IMR-90 (cell line): Measurements from ENCODE around the gene RUNX1. TPM values are rescaled to one million over a fixed set of nuclear protein-coding genes. Genes with fewer than 3 reads are reported as not detected.

Experiments used
- ATAC-seq: fragments of 200-7000 bp; cut with Tn5 transposase; 2 replicates; pipeline ENCODE4 v1.9.1; 2020; ENCODE audit warnings: low read depth, mild to moderate bottlenecking, moderate library complexity
- BruUV-seq: library from RNA; stranded (reverse); fragments of 400-500 nt; replicated peaks from 2 replicates; lab custom pipeline; 2021; lab: Mats Ljungman, UMichigan
- CTCF ChIA-PET: fragments of 300-600 bp; formaldehyde crosslinking; extraction: SDS; loops from one replicate; lab custom pipeline; 2021; ENCODE audit warnings: antibody characterized with exemption; lab: Yijun Ruan, JAX
- POLR2A ChIA-PET: fragments of 300-600 bp; sonication (Branson Sonifier 250); formaldehyde crosslinking; loops from one replicate; lab custom pipeline; 2022; ENCODE audit warnings: antibody characterized with exemption; ENCODE audit not compliant: unreplicated experiment; lab: Charles Lee
- DNase-seq: peaks from one replicate; pipeline ENCODE4 v3.0.0; 2013
- H2AFZ ChIP-seq: replicated peaks from 2 replicates; pipeline ENCODE3; 2013; ENCODE audit warnings: low read length, mild to moderate bottlenecking; ENCODE audit not compliant: poor library complexity
- H2AK5ac ChIP-seq: 2 replicates; pipeline ENCODE4 v1.6.1; 2013; ENCODE audit warnings: low read depth, low read length, inconsistent platforms
- H2AK9ac ChIP-seq: replicated peaks from 2 replicates; pipeline ENCODE3; 2013; ENCODE audit warnings: mild to moderate bottlenecking, low read depth, low read length, moderate library complexity; ENCODE audit not compliant: poor library complexity
- H2BK120ac ChIP-seq: 2 replicates; pipeline ENCODE4 v1.6.1; 2013; ENCODE audit warnings: low read depth, low read length, inconsistent platforms
- H2BK15ac ChIP-seq: 3 replicates; pipeline ENCODE4 v1.6.1; 2013; ENCODE audit warnings: low read depth, low read length, inconsistent platforms
- H2BK20ac ChIP-seq: 2 replicates; pipeline ENCODE4 v1.6.1; 2013; ENCODE audit warnings: low read depth, mild to moderate bottlenecking, inconsistent platforms, low read length, moderate library complexity
- H2BK5ac ChIP-seq: 2 replicates; pipeline ENCODE4 v1.6.1; 2013; ENCODE audit warnings: mild to moderate bottlenecking, low read depth, low read length, inconsistent platforms; ENCODE audit not compliant: poor library complexity, severe bottlenecking
- H3K14ac ChIP-seq: replicated peaks from 2 replicates; pipeline ENCODE4 v1.6.1; 2013; ENCODE audit warnings: low read depth, low read length, inconsistent platforms
- H3K18ac ChIP-seq: 2 replicates; pipeline ENCODE4 v1.6.1; 2013; ENCODE audit warnings: low read depth, low read length, control low read depth
- H3K23ac ChIP-seq: 2 replicates; pipeline ENCODE4 v1.6.1; 2013; ENCODE audit warnings: low read depth, low read length, inconsistent platforms
- H3K27ac ChIP-seq: 2 replicates; pipeline ENCODE4 v1.5.1; 2013; ENCODE audit warnings: mild to moderate bottlenecking, control low read depth, low read length; ENCODE audit not compliant: insufficient read depth
- H3K27me3 ChIP-seq: 2 replicates; pipeline ENCODE4 v1.6.1; 2013; ENCODE audit warnings: low read length; ENCODE audit not compliant: control insufficient read depth, insufficient read depth
- H3K36me3 ChIP-seq: 2 replicates; pipeline ENCODE4 v1.6.1; 2013; ENCODE audit warnings: low read length, mixed read lengths; ENCODE audit not compliant: control insufficient read depth, insufficient read depth
- H3K4ac ChIP-seq: 2 replicates; pipeline ENCODE4 v1.6.1; 2013; ENCODE audit warnings: low read depth, low read length, inconsistent platforms
- H3K4me1 ChIP-seq: 2 replicates; pipeline ENCODE4 v1.6.1; 2013; ENCODE audit warnings: low read length, mixed read lengths; ENCODE audit not compliant: control insufficient read depth, insufficient read depth
- H3K4me2 ChIP-seq: 2 replicates; pipeline ENCODE4 v1.6.1; 2013; ENCODE audit warnings: low read depth, mild to moderate bottlenecking, control low read depth, low read length, moderate library complexity
- H3K4me3 ChIP-seq: 2 replicates; pipeline ENCODE4 v1.5.1; 2013; ENCODE audit warnings: low read depth, mild to moderate bottlenecking, control low read depth, low read length, moderate library complexity; ENCODE audit not compliant: insufficient read depth
- H3K56ac ChIP-seq: 2 replicates; pipeline ENCODE4 v1.6.1; 2013; ENCODE audit warnings: low read length, inconsistent platforms; ENCODE audit not compliant: insufficient read depth; ENCODE audit errors: extremely low read depth
- H3K79me1 ChIP-seq, 2 experiments: 2 replicates each; pipeline ENCODE4 v1.6.1; 2013; ENCODE audit warnings: low read length in 2 of 2, inconsistent platforms in 1 of 2, low read depth in 1 of 2
- H3K9ac ChIP-seq: 2 replicates; pipeline ENCODE4 v1.6.1; 2013; ENCODE audit warnings: low read depth, low read length, control low read depth
- H3K9me1 ChIP-seq: 2 replicates; pipeline ENCODE4 v1.6.1; 2013; ENCODE audit warnings: low read length, inconsistent platforms; ENCODE audit not compliant: insufficient read depth
- H3K9me3 ChIP-seq: 2 replicates; pipeline ENCODE4 v1.6.1; 2013; ENCODE audit warnings: low read length; ENCODE audit not compliant: control insufficient read depth, insufficient read depth
- H4K20me1 ChIP-seq: 2 replicates; pipeline ENCODE4 v1.6.1; 2013; ENCODE audit warnings: low read length, inconsistent platforms; ENCODE audit not compliant: insufficient read depth
- H4K5ac ChIP-seq: 2 replicates; pipeline ENCODE4 v1.6.1; 2013; ENCODE audit warnings: mild to moderate bottlenecking, low read depth, low read length, control low read depth
- H4K8ac ChIP-seq, 2 experiments: 2 replicates each; pipeline ENCODE4 v1.6.1; 2013; ENCODE audit warnings: low read depth in 2 of 2, low read length in 2 of 2, control low read depth in 1 of 2, inconsistent platforms in 1 of 2
- H4K91ac ChIP-seq: 2 replicates; pipeline ENCODE4 v1.6.1; 2013; ENCODE audit warnings: low read depth, low read length, inconsistent platforms; ENCODE audit not compliant: insufficient read depth
- CEBPB ChIP-seq: IDR thresholded peaks from 2 replicates; pipeline ENCODE4 v1.6.1; 2012; ENCODE audit warnings: low read depth, low read length, improper control_type of control experiment
- CHD1 ChIP-seq: IDR thresholded peaks from 2 replicates; pipeline ENCODE4 v1.6.1; 2012; ENCODE audit warnings: low read depth, low read length, improper control_type of control experiment
- FOS ChIP-seq: fragments of 150-350 bp; IDR thresholded peaks from 2 replicates; pipeline ENCODE4 v1.6.1; 2016; ENCODE audit warnings: low read depth, low read length
- MAFK ChIP-seq: IDR thresholded peaks from 2 replicates; pipeline ENCODE4 v1.6.1; 2012; ENCODE audit warnings: low read depth, low read length, improper control_type of control experiment
- MAZ ChIP-seq: IDR thresholded peaks from 2 replicates; pipeline ENCODE4 v1.6.1; 2012; ENCODE audit warnings: low read depth, mild to moderate bottlenecking, low read length, improper control_type of control experiment, moderate library complexity, borderline replicate concordance
- MXI1 ChIP-seq: IDR thresholded peaks from 2 replicates; pipeline ENCODE4 v1.6.1; 2012; ENCODE audit warnings: low read depth, mild to moderate bottlenecking, low read length, moderate library complexity, borderline replicate concordance
- NFE2L2 ChIP-seq: fragments of 150-350 bp; IDR thresholded peaks from 2 replicates; pipeline ENCODE4 v1.6.1; 2016; ENCODE audit warnings: low read depth, mild to moderate bottlenecking, low read length
- POLR2A ChIP-seq: IDR thresholded peaks from 2 replicates; pipeline ENCODE4 v1.6.1; 2012; ENCODE audit warnings: mild to moderate bottlenecking, low read depth, low read length
- RAD21 ChIP-seq: IDR thresholded peaks from 2 replicates; pipeline ENCODE4 v1.6.1; 2012; ENCODE audit warnings: low read length, improper control_type of control experiment
- RCOR1 ChIP-seq: IDR thresholded peaks from 2 replicates; pipeline ENCODE4 v1.6.1; 2012; ENCODE audit warnings: mild to moderate bottlenecking, low read length, improper control_type of control experiment; ENCODE audit not compliant: insufficient replicate concordance
- RFX5 ChIP-seq: IDR thresholded peaks from 2 replicates; pipeline ENCODE4 v1.8.0; 2012; ENCODE audit warnings: low read depth, mild to moderate bottlenecking, low read length, moderate library complexity
- WGBS, 2 experiments: methylation state at CpG; one replicate each; pipeline versions ENCODE4 v1.1.5 to v1.1.7; 2013; ENCODE audit warnings: missing lambda C conversion rate in 2 of 2; ENCODE audit not compliant: insufficient read length in 1 of 2; ENCODE audit errors: extremely low coverage in 2 of 2; 5-methylcytosine and 5-hydroxymethylcytosine counted together
- dilution Hi-C: fragments of 300-500 bp; cut with HindIII; formaldehyde crosslinking; loops from one replicate; pipeline ENCODE4 v1.14.3; 2018; ENCODE audit warnings: low sequenced_read_pairs; ENCODE audit not compliant: unreplicated experiment
- in situ Hi-C: fragments of 300-500 bp; cut with MboI; formaldehyde crosslinking; loops from 3 replicates; pipeline ENCODE4 v1.14.3; 2019; ENCODE audit warnings: low sequenced_read_pairs, inconsistent platforms, mixed read lengths
- intact Hi-C: fragments of 100-400 bp; cut with micrococcal nuclease; formaldehyde crosslinking; loops from 2 replicates; pipeline ENCODE4 v1.10.0; 2022
- polyA plus RNA-seq, 3 experiments: library from polyadenylated mRNA; depleted of rRNA; stranded (reverse); fragments of >200 nt; gene quantifications; 2 replicates each; pipeline ENCODE4 v1.2.3, GENCODE V29; 2012; ENCODE audit warnings: low replicate concordance in 1 of 3
- total RNA-seq: library from RNA; depleted of rRNA; stranded (reverse); fragments of >200 nt; gene quantifications from 2 replicates; pipeline ENCODE4 v1.2.3, GENCODE V29; 2012
- TF ChIP-seq, protein P1 (sequence below): fragments of 150-350 bp; IDR thresholded peaks from 2 replicates; pipeline ENCODE4 v1.6.1; 2016; ENCODE audit warnings: low read depth, mild to moderate bottlenecking, low read length, moderate library complexity, borderline replicate concordance

The RUNX1 gene
- total and polyA plus RNA-seq, 2 of the 4 experiments (the other 2 are of a cell fraction), result 34.5 to 56.5 TPM

DNA sequence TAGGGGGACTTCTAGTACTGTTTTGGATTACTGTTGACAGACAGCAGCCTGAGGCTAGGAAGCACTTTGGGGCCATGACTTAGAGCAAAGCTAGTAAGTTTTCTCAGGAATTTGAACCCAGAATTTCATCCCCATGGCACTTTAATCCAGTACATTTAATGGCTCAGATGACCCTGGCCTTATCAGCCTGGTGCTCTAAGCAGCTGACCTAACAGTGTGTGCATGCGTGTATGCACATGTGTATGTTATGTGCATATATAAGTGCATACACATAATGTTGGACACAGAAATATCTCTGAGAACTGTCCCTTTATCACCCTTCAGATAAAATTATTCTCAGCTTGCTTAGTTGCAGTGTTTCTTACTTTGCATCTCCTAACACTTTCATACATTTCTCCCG lies 265.3 kb downstream of the RUNX1 start:
- no peak overlapping the region for H2BK5ac ChIP-seq
- no peak overlapping the region for H3K56ac ChIP-seq
- intact Hi-C loops, result no loop called here
- no peak overlapping the region for H2BK15ac ChIP-seq
- no peaks in the 10 kb centered on the region for H3K9me3 ChIP-seq
- CTCF ChIA-PET, result no interaction called here
- no peak for DNase-seq
- no peak overlapping the region for H3K4me2 ChIP-seq
- H3K4me1 ChIP-seq, result peaks cover 2% of the 10 kb centered on the region; the same call in 1 of the 2 replicates
- H3K36me3 ChIP-seq, result no peaks in the 10 kb centered on the region
- no peak overlapping the region for H4K91ac ChIP-seq
- no CpG with 5 or more reads among the region's 2 CpGs for WGBS, 2 experiments
- H4K5ac ChIP-seq, result no peak overlapping the region
- peaks cover 4% of the 10 kb centered on the region; the same call in 1 of the 2 replicates for H4K20me1 ChIP-seq
- no peak overlapping the region for H3K14ac ChIP-seq
- no peak overlapping the region for H3K4ac ChIP-seq
- H2BK120ac ChIP-seq, result no peak overlapping the region
- no TSS peak for BruUV-seq
- no peaks in the 10 kb centered on the region for H3K27me3 ChIP-seq
- no peak overlapping the region for H2AK5ac ChIP-seq
- H3K23ac ChIP-seq, result no peak overlapping the region
- H3K4me3 ChIP-seq, result no peak overlapping the region
- no peak overlapping the region for H3K9ac ChIP-seq
- dilution Hi-C loops, result no loop called here
- no peak overlapping the region for H2AFZ ChIP-seq
- H3K9me1 ChIP-seq, result peaks cover 7% of the 10 kb centered on the region; the same call in 1 of the 2 replicates
- TF ChIP-seq RCOR1, result no peak
- TF ChIP-seq MXI1, result no peak
- no peak for TF ChIP-seq MAFK
- no peak for TF ChIP-seq CHD1
- no peak for TF ChIP-seq NFE2L2
- no peak for TF ChIP-seq MAZ
- TF ChIP-seq, protein P1, sequence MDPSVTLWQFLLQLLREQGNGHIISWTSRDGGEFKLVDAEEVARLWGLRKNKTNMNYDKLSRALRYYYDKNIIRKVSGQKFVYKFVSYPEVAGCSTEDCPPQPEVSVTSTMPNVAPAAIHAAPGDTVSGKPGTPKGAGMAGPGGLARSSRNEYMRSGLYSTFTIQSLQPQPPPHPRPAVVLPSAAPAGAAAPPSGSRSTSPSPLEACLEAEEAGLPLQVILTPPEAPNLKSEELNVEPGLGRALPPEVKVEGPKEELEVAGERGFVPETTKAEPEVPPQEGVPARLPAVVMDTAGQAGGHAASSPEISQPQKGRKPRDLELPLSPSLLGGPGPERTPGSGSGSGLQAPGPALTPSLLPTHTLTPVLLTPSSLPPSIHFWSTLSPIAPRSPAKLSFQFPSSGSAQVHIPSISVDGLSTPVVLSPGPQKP, result no peak
- TF ChIP-seq RAD21, result no peak
- no peak for TF ChIP-seq RFX5
- TF ChIP-seq FOS, result no peak
- no peak for TF ChIP-seq POLR2A
- TF ChIP-seq CEBPB, result no peak
- in situ Hi-C loops, result no loop called here
- H3K27ac ChIP-seq, result no peak overlapping the region
- ATAC-seq, result no peak
- no peaks in the 10 kb centered on the region; a peak in 1 of 4 replicates for H3K79me1 ChIP-seq
- H4K8ac ChIP-seq, result no peak overlapping the region
- no peak overlapping the region for H3K18ac ChIP-seq
- H2AK9ac ChIP-seq, result no peak overlapping the region
- POLR2A ChIA-PET, result interaction anchor here (0.6 kb wide), 1 partner anchor 64 kb away, joined by 10 read pairs; no protein-coding TSS in a partner anchor
- no peak overlapping the region for H2BK20ac ChIP-seq
